AG04449 (cell line): Measurements from ENCODE around the gene NMNAT3.

Source experiments
- CTCF ChIA-PET: fragments of 350-600 bp; formaldehyde crosslinking; extraction: SDS; loops from one replicate; lab custom pipeline; 2021; ENCODE audit warnings: antibody characterized with exemption; lab: Yijun Ruan, JAX
- POLR2A ChIA-PET: fragments of 400-600, 350-600 bp; formaldehyde crosslinking; extraction: SDS; loops from one replicate; lab custom pipeline; 2020; ENCODE audit warnings: antibody characterized with exemption, inconsistent platforms; lab: Yijun Ruan, JAX
- DNase-seq: peaks from one replicate; pipeline ENCODE4 v3.0.0-alpha.2; 2010; ENCODE audit warnings: low read depth, low spot score
- H3K4me3 ChIP-seq: 2 replicates; pipeline ENCODE4 v1.5.1; 2011; ENCODE audit warnings: low read depth, mild to moderate bottlenecking, control low read depth, low read length
- CTCF ChIP-seq: IDR thresholded peaks from one replicate; pipeline ENCODE4 v1.5.1; 2011; ENCODE audit warnings: mild to moderate bottlenecking, moderate library complexity, low read length, control low read depth, inconsistent platforms; ENCODE audit not compliant: insufficient read depth; ENCODE audit errors: missing control alignments

Gene NMNAT3

DNA sequence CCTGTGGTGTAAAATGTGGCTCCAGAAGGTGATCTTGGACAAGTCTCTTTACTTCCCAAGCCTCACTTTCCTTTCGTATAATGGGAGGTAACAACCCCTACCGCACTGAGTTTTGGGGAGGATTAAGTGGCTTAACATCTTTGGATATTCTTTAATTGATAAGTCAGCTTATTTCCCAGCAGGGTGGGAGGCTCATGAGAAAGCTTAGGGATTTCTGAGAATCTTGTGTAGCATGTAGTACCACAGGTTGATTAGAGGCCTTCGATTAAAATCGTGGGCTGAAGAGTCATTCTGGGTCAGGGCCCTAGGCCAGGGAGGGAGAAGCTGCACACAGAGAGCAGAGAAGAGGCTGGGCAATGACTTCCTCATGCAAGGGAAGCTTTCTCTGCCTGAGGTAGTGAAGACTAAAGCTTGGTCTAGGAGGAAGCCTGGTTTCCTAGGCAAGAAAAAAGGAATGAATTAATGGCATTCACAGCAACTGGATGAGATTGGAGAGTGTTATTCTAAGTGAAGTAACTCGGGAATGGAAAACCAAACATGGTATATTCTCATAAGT lies 1.5 kb upstream of the NMNAT3 start:
- POLR2A ChIA-PET: no interaction called here
- no peak overlapping the region for H3K4me3 ChIP-seq
- CTCF ChIA-PET: no interaction called here
- TF ChIP-seq CTCF: no peak
- DNase-seq: no peak

- no peak overlapping the region for H3K4me3 ChIP-seq
- ChIA-PET POLR2A (no interaction called here), CTCF (no interaction called here)
- no peak for DNase-seq
- no peak for TF ChIP-seq CTCF
Observed at GRCh38 chr3:139676632-139677387, 962 bp downstream of the NMNAT3 start.

- ChIA-PET POLR2A (no interaction called here), CTCF (no interaction called here)
- H3K4me3 ChIP-seq: no peak overlapping the region
- TF ChIP-seq CTCF: no peak
- no peak for DNase-seq
Observed at GRCh38 chr3:139676108-139676507, 1.7 kb downstream of the NMNAT3 start.

DNA sequence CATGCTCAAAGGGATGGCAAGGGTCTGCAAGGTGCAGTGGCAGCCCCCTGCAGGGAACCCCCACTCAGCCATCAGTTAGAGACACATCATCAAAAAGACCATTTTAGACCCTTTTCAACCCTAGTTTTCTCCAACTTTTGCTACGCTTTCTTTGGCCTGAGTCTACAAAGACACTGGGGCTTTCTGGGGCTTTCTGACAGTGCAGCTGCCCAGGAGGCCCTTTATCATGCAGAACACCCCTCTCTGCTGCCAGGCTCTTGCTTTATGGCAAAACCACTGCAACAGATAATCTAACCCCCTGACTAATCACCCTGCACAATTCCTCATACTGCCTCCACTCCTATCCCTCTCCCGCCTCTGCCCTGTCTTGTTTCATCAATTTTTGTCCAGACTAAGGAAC lies 2.4 kb downstream of the NMNAT3 start:
- ChIA-PET POLR2A (no interaction called here), CTCF (no interaction called here)
- no peak overlapping the region for H3K4me3 ChIP-seq
- no peak for DNase-seq
- TF ChIP-seq CTCF: no peak

GRCh38 chr3:139674571-139675260 lies 3.1 kb downstream of the NMNAT3 start:
- CTCF ChIA-PET: no interaction called here
- no peak for DNase-seq
- no peak for TF ChIP-seq CTCF
- no peak overlapping the region for H3K4me3 ChIP-seq
- POLR2A ChIA-PET: no interaction called here

DNA sequence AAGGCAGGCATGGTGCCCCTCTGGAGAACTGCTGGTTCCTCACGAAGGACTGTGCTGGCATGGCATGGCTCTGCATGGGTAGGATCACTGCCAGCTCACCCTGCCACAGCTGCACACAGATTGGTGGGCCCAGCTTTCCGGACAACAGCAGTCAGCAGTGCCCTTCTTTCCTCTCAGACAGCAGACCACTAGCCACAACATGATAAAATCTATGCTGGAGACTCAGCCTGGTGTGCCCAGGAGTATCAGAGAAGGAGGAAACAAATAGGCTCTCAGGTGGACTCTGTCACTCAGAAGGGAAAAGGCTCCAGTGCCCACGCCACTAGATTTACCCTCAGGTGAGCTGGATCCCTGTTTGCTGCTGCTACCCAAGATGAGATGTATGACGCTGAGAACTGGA lies 4.9 kb downstream of the NMNAT3 start:
- DNase-seq: no peak
- H3K4me3 ChIP-seq: no peak overlapping the region
- TF ChIP-seq CTCF: no peak
- CTCF ChIA-PET: no interaction called here
- POLR2A ChIA-PET: no interaction called here
